Neuron (in vitro differentiated cells): Measurements from ENCODE around the gene KDM5B.

ENCODE experiments used
- H2AFZ ChIP-seq: one replicate; pipeline ENCODE4 v1.6.1; 2013; ENCODE audit warnings: low read depth, mild to moderate bottlenecking, inconsistent platforms, low read length, moderate library complexity
- H3K27me3 ChIP-seq: one replicate; pipeline ENCODE4 v1.6.1; 2013; ENCODE audit warnings: low read length; ENCODE audit not compliant: insufficient read depth
- H3K36me3 ChIP-seq: one replicate; pipeline ENCODE4 v1.6.1; 2013; ENCODE audit warnings: low read length; ENCODE audit not compliant: insufficient read depth
- H3K4me1 ChIP-seq: one replicate; pipeline ENCODE4 v1.6.1; 2013; ENCODE audit warnings: low read length; ENCODE audit not compliant: insufficient read depth
- H3K4me3 ChIP-seq: 2 replicates; pipeline ENCODE4 v1.5.1; 2013; ENCODE audit warnings: mild to moderate bottlenecking, low read length, moderate library complexity
- H3K9me3 ChIP-seq: one replicate; pipeline ENCODE4 v1.6.1; 2013; ENCODE audit warnings: low read length

KDM5B gene

GRCh38 chr1:202809597-202810159 is 1.5 kb upstream of the KDM5B start:
- H3K9me3 ChIP-seq: no peaks in the 10 kb centered on the region
- H3K4me1 ChIP-seq: peaks cover 27% of the 10 kb centered on the region
- H3K4me3 ChIP-seq: peak overlapping the region; percentile 86
- H3K36me3 ChIP-seq: no peaks in the 10 kb centered on the region
- H3K27me3 ChIP-seq: no peaks in the 10 kb centered on the region
- no peak overlapping the region for H2AFZ ChIP-seq

GRCh38 chr1:202807451-202807925 is 733 bp downstream of the KDM5B start:
- H3K4me1 ChIP-seq: peaks cover 31% of the 10 kb centered on the region
- H2AFZ ChIP-seq: no peak overlapping the region
- H3K36me3 ChIP-seq: no peaks in the 10 kb centered on the region
- no peaks in the 10 kb centered on the region for H3K27me3 ChIP-seq
- peak overlapping the region; percentile 79 for H3K4me3 ChIP-seq
- H3K9me3 ChIP-seq: no peaks in the 10 kb centered on the region

GRCh38 chr1:202806845-202807450 is 1.3 kb downstream of the KDM5B start:
- no peaks in the 10 kb centered on the region for H3K9me3 ChIP-seq
- no peaks in the 10 kb centered on the region for H3K36me3 ChIP-seq
- peak overlapping the region; percentile 79 for H3K4me3 ChIP-seq
- no peaks in the 10 kb centered on the region for H3K27me3 ChIP-seq
- H2AFZ ChIP-seq: no peak overlapping the region
- peaks cover 31% of the 10 kb centered on the region for H3K4me1 ChIP-seq

GRCh38 chr1:202805886-202806844 is 2.1 kb downstream of the KDM5B start:
- no peaks in the 10 kb centered on the region for H3K27me3 ChIP-seq
- H3K9me3 ChIP-seq: no peaks in the 10 kb centered on the region
- H3K36me3 ChIP-seq: no peaks in the 10 kb centered on the region
- H2AFZ ChIP-seq: no peak overlapping the region
- peak overlapping the region; percentile 79 for H3K4me3 ChIP-seq
- H3K4me1 ChIP-seq: peaks cover 28% of the 10 kb centered on the region

- Histone ChIP-seq H2AFZ (no peak overlapping the region), H3K4me3 (no peak overlapping the region), H3K9me3 (peaks cover 2% of the 10 kb centered on the region), H3K36me3 (peaks cover 6% of the 10 kb centered on the region), H3K4me1 (peaks cover 23% of the 10 kb centered on the region), H3K27me3 (no peaks in the 10 kb centered on the region)
Observed at GRCh38 chr1:202804126-202804525, 4.1 kb downstream of the KDM5B start.

GRCh38 chr1:202802998-202803932 is 5.0 kb downstream of the KDM5B start:
- Histone ChIP-seq H2AFZ (no peak overlapping the region), H3K4me3 (no peak overlapping the region), H3K27me3 (no peaks in the 10 kb centered on the region), H3K9me3 (peaks cover 2% of the 10 kb centered on the region), H3K36me3 (peaks cover 6% of the 10 kb centered on the region), H3K4me1 (peaks cover 23% of the 10 kb centered on the region)

GRCh38 chr1:202802034-202802433 is 6.2 kb downstream of the KDM5B start:
- H3K27me3 ChIP-seq: no peaks in the 10 kb centered on the region
- H3K4me3 ChIP-seq: no peak overlapping the region
- H3K4me1 ChIP-seq: peaks cover 23% of the 10 kb centered on the region
- no peak overlapping the region for H2AFZ ChIP-seq
- H3K36me3 ChIP-seq: peaks cover 7% of the 10 kb centered on the region
- peaks cover 2% of the 10 kb centered on the region for H3K9me3 ChIP-seq

- no peaks in the 10 kb centered on the region for H3K27me3 ChIP-seq
- peaks cover 2% of the 10 kb centered on the region for H3K9me3 ChIP-seq
- peaks cover 19% of the 10 kb centered on the region for H3K4me1 ChIP-seq
- peaks cover 13% of the 10 kb centered on the region for H3K36me3 ChIP-seq
- H2AFZ ChIP-seq: no peak overlapping the region
- H3K4me3 ChIP-seq: no peak overlapping the region
Observed at GRCh38 chr1:202801175-202801574, 7.0 kb downstream of the KDM5B start.

- peaks cover 15% of the 10 kb centered on the region for H3K4me1 ChIP-seq
- no peak overlapping the region for H3K4me3 ChIP-seq
- peaks cover 2% of the 10 kb centered on the region for H3K9me3 ChIP-seq
- H3K27me3 ChIP-seq: no peaks in the 10 kb centered on the region
- H3K36me3 ChIP-seq: peaks cover 13% of the 10 kb centered on the region
- H2AFZ ChIP-seq: no peak overlapping the region
Observed at GRCh38 chr1:202800742-202801141, 7.5 kb downstream of the KDM5B start.

GRCh38 chr1:202798792-202799331 is 9.4 kb downstream of the KDM5B start:
- Histone ChIP-seq H3K9me3 (peaks cover 2% of the 10 kb centered on the region), H3K4me3 (no peak overlapping the region), H3K4me1 (no peaks in the 10 kb centered on the region), H3K36me3 (peaks cover 13% of the 10 kb centered on the region), H3K27me3 (no peaks in the 10 kb centered on the region), H2AFZ (no peak overlapping the region)

GRCh38 chr1:202798260-202798659 is 10.0 kb downstream of the KDM5B start:
- Histone ChIP-seq H2AFZ (no peak overlapping the region), H3K4me1 (no peaks in the 10 kb centered on the region), H3K36me3 (peaks cover 13% of the 10 kb centered on the region), H3K9me3 (peaks cover 2% of the 10 kb centered on the region), H3K4me3 (no peak overlapping the region), H3K27me3 (no peaks in the 10 kb centered on the region)

GRCh38 chr1:202796670-202797069 is 11.6 kb downstream of the KDM5B start:
- Histone ChIP-seq H3K4me3 (no peak overlapping the region), H3K4me1 (no peaks in the 10 kb centered on the region), H3K9me3 (peaks cover 2% of the 10 kb centered on the region), H2AFZ (no peak overlapping the region), H3K36me3 (peaks cover 13% of the 10 kb centered on the region), H3K27me3 (no peaks in the 10 kb centered on the region)
